ENCODE data around the gene INA.
A peak's percentile ranks its signal among the peaks of the same experiment; 100 is the strongest.

- TF ChIP-seq MAX (IDR thresholded peaks at IDR 0.05; ENCODE audit: low read depth, low read length) (peak; percentile 44; the same call in 1 of the 2 replicates), CTCF (IDR thresholded peaks at IDR 0.05; ENCODE audit: low read depth, low read length) (no peak)
These were observed 1.9 kb downstream of the INA start for GRCh38 chr10:103278862-103279298.
